HepG2 (cell line): ENCODE measurements around the gene P2RX5. TPM values are rescaled to one million over a fixed set of nuclear protein-coding genes. Genes with fewer than 3 reads are reported as not detected.

Experiments
- ETV5 ChIP-seq: IDR thresholded peaks from 2 replicates; pipeline ENCODE4 v1.6.1; 2018; ENCODE audit warnings: missing biosample characterization, missing genetic modification reagents, inconsistent platforms, borderline replicate concordance
- FOXJ3 ChIP-seq: sonication (generic); formaldehyde crosslinking; IDR thresholded peaks from 2 replicates; pipeline ENCODE4 v1.4.0; 2020; ENCODE audit warnings: missing genetic modification reagents, mild to moderate bottlenecking, borderline replicate concordance
- GTF3A ChIP-seq: sonication (generic); formaldehyde crosslinking; conservative IDR thresholded peaks from 2 replicates; pipeline ENCODE4 v1.4.0; 2020; ENCODE audit warnings: mild to moderate bottlenecking, missing genetic modification reagents
- GZF1 ChIP-seq: sonication (generic); formaldehyde crosslinking; IDR thresholded peaks from 2 replicates; pipeline ENCODE4 v1.5.1; 2020; ENCODE audit warnings: mild to moderate bottlenecking, missing genetic modification reagents
- HMGA1 ChIP-seq: sonication (generic); formaldehyde crosslinking; conservative IDR thresholded peaks from 2 replicates; pipeline ENCODE4 v1.4.0; 2020; ENCODE audit warnings: missing genetic modification reagents
- MAFG ChIP-seq: sonication (generic); formaldehyde crosslinking; IDR thresholded peaks from 2 replicates; pipeline ENCODE4 v1.5.1; 2020; ENCODE audit warnings: mild to moderate bottlenecking, missing genetic modification reagents
- MAFK ChIP-seq, 2 experiments: IDR thresholded peaks in 1 of 2; conservative IDR thresholded peaks in 1 of 2; 2 replicates each; pipeline ENCODE4 v1.6.1; 2011; ENCODE audit warnings: improper control_type of control experiment in 2 of 2, low read length in 2 of 2
- MED1 ChIP-seq: sonication (generic); formaldehyde crosslinking; IDR thresholded peaks from 2 replicates; pipeline ENCODE4 v1.4.0; 2020; ENCODE audit warnings: missing genetic modification reagents
- MXD4 ChIP-seq: IDR thresholded peaks from 2 replicates; pipeline ENCODE4 v1.6.1; 2016; ENCODE audit warnings: mild to moderate bottlenecking, missing biosample characterization, missing genetic modification reagents
- PRMT3 ChIP-seq: sonication (generic); formaldehyde crosslinking; IDR thresholded peaks from 2 replicates; pipeline ENCODE4 v1.8.1; 2022; ENCODE audit warnings: low read depth, mild to moderate bottlenecking, moderate library complexity, missing genetic modification reagents, borderline replicate concordance
- SYNCRIP ChIP-seq: fragments of 200-400 bp; formaldehyde crosslinking; IDR thresholded peaks from 2 replicates; pipeline ENCODE4 v1.6.1; 2018; ENCODE audit warnings: mild to moderate bottlenecking, low read depth, low read length; ENCODE audit not compliant: insufficient read depth
- ZFX ChIP-seq: sonication (generic); formaldehyde crosslinking; IDR thresholded peaks from 2 replicates; pipeline ENCODE4 v1.4.0; 2020; ENCODE audit warnings: mild to moderate bottlenecking, low read depth, missing genetic modification reagents, moderate library complexity
- ZNF143 ChIP-seq: sonication (generic); formaldehyde crosslinking; IDR thresholded peaks from 2 replicates; pipeline ENCODE4 v1.4.0; 2020; ENCODE audit warnings: missing genetic modification reagents
- ZNF543 ChIP-seq: sonication (generic); formaldehyde crosslinking; IDR thresholded peaks from 2 replicates; pipeline ENCODE4 v1.4.0; 2020; ENCODE audit warnings: mild to moderate bottlenecking, missing genetic modification reagents
- polyA plus RNA-seq, 8 experiments: library from polyadenylated mRNA; depleted of rRNA in 3 of 8; stranded (reverse) in 7 of 8; unstranded in 1 of 8; fragments of >200 nt; fragmentation: Illumina TruSeq in 4 of 8; extraction: Trizol in 4 of 8; gene quantifications; 2 replicates each; pipeline versions ENCODE4 v1.2.1 to v1.2.3, GENCODE V29; 2011 to 2016; ENCODE audit warnings: low read depth in 4 of 8, missing spikeins in 1 of 8, mixed read lengths in 1 of 8; ENCODE audit not compliant: insufficient read depth in 1 of 8
- total RNA-seq, 5 experiments: library from RNA; depleted of rRNA; stranded (reverse); fragments of >200 nt; fragmentation: Illumina TruSeq; extraction: Trizol; gene quantifications; 2 replicates each; pipeline ENCODE4 v1.2.3, GENCODE V29; 2016; ENCODE audit warnings: low read depth in 1 of 5
- TF ChIP-seq, protein P1 (sequence below): sonication (generic); formaldehyde crosslinking; IDR thresholded peaks from 2 replicates; pipeline ENCODE4 v1.4.0; 2020; ENCODE audit warnings: missing genetic modification reagents, borderline replicate concordance
- TF ChIP-seq, protein P2 (sequence below): sonication (generic); formaldehyde crosslinking; IDR thresholded peaks from 2 replicates; pipeline ENCODE4 v1.9.0; 2022; ENCODE audit warnings: missing genetic modification reagents, mild to moderate bottlenecking, borderline replicate concordance
- TF ChIP-seq, protein P3 (sequence below): IDR thresholded peaks from 2 replicates; pipeline ENCODE4 v1.6.1; 2012; ENCODE audit warnings: inconsistent platforms
- TF ChIP-seq, protein P4 (sequence below): IDR thresholded peaks from 2 replicates; pipeline ENCODE4 v1.6.1; 2016; ENCODE audit warnings: low read depth, borderline replicate concordance
- TF ChIP-seq, protein P5 (sequence below): sonication (generic); formaldehyde crosslinking; IDR thresholded peaks from 2 replicates; pipeline ENCODE4 v1.5.0; 2020; ENCODE audit warnings: missing genetic modification reagents
- TF ChIP-seq, protein P6 (sequence below): sonication (generic); formaldehyde crosslinking; IDR thresholded peaks from 2 replicates; pipeline ENCODE4 v1.5.1; 2020; ENCODE audit warnings: mild to moderate bottlenecking, missing genetic modification reagents, borderline replicate concordance

Gene P2RX5
- total and polyA plus RNA-seq, 2 of the 13 experiments (the other 11 are each of a cell fraction or from before 2014, with no cell fraction given): 0.95 to 1.7 TPM

DNA sequence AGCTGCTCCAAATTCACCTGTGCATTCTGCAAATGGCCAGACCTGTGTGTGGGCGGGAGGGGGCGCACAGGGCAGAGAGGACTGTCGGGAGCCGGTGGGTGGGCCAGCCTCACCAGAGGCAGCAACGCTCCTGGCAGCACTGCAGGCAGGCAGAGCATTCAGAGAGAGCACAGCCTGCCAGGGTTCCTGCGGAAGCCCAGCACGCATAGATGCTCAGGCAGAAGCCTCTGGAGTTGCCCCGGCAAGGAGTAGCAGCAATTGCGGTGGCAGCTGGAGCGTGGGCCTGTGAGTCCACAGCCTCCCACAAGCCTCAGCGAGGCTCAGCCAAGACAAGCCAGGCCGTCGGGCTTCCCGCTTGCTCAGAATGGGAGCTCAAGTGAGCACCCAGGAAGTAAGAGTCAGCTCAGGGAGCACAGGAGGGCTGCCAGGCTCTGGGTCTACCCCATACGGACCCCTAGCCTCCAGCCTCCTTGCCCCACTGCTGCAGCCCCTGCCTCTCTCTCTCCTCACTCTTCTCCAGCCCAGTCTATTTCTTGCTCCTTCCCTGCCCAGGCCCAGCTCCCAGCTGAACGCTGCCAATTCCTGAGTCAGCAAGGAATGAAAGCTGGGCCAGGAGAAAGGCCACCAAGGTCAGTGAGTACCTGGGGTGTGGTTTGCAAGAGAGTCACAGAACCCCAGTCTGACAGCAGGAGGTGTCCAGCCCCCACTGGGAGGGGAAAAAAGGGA, 17.7 kb downstream of the P2RX5 start (continued):
- TF ChIP-seq, protein P1, sequence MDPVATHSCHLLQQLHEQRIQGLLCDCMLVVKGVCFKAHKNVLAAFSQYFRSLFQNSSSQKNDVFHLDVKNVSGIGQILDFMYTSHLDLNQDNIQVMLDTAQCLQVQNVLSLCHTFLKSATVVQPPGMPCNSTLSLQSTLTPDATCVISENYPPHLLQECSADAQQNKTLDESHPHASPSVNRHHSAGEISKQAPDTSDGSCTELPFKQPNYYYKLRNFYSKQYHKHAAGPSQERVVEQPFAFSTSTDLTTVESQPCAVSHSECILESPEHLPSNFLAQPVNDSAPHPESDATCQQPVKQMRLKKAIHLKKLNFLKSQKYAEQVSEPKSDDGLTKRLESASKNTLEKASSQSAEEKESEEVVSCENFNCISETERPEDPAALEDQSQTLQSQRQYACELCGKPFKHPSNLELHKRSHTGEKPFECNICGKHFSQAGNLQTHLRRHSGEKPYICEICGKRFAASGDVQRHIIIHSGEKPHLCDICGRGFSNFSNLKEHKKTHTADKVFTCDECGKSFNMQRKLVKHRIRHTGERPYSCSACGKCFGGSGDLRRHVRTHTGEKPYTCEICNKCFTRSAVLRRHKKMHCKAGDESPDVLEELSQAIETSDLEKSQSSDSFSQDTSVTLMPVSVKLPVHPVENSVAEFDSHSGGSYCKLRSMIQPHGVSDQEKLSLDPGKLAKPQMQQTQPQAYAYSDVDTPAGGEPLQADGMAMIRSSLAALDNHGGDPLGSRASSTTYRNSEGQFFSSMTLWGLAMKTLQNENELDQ: no peak
- peak; percentile 80 for TF ChIP-seq ZFX (CRISPR knock-in tag)
- TF ChIP-seq ZNF543 (CRISPR knock-in tag): 0 out of 2 replicates have a peak, but pooled peaks have one; percentile 17
- TF ChIP-seq MAFG (CRISPR knock-in tag): 0 out of 2 replicates have a peak, but pooled peaks have one; percentile 40
- TF ChIP-seq, protein P2, sequence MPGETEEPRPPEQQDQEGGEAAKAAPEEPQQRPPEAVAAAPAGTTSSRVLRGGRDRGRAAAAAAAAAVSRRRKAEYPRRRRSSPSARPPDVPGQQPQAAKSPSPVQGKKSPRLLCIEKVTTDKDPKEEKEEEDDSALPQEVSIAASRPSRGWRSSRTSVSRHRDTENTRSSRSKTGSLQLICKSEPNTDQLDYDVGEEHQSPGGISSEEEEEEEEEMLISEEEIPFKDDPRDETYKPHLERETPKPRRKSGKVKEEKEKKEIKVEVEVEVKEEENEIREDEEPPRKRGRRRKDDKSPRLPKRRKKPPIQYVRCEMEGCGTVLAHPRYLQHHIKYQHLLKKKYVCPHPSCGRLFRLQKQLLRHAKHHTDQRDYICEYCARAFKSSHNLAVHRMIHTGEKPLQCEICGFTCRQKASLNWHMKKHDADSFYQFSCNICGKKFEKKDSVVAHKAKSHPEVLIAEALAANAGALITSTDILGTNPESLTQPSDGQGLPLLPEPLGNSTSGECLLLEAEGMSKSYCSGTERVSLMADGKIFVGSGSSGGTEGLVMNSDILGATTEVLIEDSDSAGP (CRISPR knock-in tag): peak; percentile 56; the same call in 1 of the 2 replicates
- TF ChIP-seq, protein P3, sequence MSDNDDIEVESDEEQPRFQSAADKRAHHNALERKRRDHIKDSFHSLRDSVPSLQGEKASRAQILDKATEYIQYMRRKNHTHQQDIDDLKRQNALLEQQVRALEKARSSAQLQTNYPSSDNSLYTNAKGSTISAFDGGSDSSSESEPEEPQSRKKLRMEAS: peak; percentile 32; the same call in 1 of the 2 replicates
- TF ChIP-seq MED1: no peak
- no peak for TF ChIP-seq FOXJ3
- TF ChIP-seq, protein P4, sequence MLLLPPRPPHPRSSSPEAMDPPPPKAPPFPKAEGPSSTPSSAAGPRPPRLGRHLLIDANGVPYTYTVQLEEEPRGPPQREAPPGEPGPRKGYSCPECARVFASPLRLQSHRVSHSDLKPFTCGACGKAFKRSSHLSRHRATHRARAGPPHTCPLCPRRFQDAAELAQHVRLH (CRISPR knock-in tag): 0 out of 2 replicates have a peak, but pooled peaks have one; percentile 47
- no peak for TF ChIP-seq ETV5 (CRISPR knock-in tag)
- TF ChIP-seq, protein P5, sequence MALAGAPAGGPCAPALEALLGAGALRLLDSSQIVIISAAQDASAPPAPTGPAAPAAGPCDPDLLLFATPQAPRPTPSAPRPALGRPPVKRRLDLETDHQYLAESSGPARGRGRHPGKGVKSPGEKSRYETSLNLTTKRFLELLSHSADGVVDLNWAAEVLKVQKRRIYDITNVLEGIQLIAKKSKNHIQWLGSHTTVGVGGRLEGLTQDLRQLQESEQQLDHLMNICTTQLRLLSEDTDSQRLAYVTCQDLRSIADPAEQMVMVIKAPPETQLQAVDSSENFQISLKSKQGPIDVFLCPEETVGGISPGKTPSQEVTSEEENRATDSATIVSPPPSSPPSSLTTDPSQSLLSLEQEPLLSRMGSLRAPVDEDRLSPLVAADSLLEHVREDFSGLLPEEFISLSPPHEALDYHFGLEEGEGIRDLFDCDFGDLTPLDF (CRISPR knock-in tag): no peak
- TF ChIP-seq, protein P6, sequence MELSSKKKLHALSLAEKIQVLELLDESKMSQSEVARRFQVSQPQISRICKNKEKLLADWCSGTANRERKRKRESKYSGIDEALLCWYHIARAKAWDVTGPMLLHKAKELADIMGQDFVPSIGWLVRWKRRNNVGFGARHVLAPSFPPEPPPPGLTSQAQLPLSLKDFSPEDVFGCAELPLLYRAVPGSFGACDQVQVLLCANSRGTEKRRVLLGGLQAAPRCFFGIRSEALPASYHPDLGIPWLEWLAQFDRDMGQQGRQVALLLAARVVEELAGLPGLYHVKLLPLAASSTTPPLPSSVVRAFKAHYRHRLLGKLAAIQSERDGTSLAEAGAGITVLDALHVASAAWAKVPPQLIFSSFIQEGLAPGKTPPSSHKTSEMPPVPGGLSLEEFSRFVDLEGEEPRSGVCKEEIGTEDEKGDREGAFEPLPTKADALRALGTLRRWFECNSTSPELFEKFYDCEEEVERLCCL (CRISPR knock-in tag): no peak
- TF ChIP-seq GTF3A: no peak
- TF ChIP-seq HMGA1 (CRISPR knock-in tag): no peak
- TF ChIP-seq MAFK (conservative IDR thresholded peaks at IDR 0.05 in 1 of 2, IDR thresholded peaks at IDR 0.05 in 1 of 2; ENCODE audit: low read length in 2 of 2): peak; percentile 70 to 74
- peak; percentile 34; the same call in 1 of the 2 replicates for TF ChIP-seq MXD4
- TF ChIP-seq ZNF143 (CRISPR knock-in tag): peak; percentile 65
- TF ChIP-seq PRMT3 (CRISPR knock-in tag): no peak
- no peak for TF ChIP-seq SYNCRIP
- 0 out of 2 replicates have a peak, but pooled peaks have one; percentile 28 for TF ChIP-seq GZF1 (CRISPR knock-in tag)
